HG02763 (cell line): Measurements from ENCODE around the gene FUZ.

Experiments used
- ATAC-seq: cut with Tn5 transposase; IDR thresholded peaks from one replicate; pipeline ENCODE4 v1.9.1; 2021; ENCODE audit warnings: mild to moderate bottlenecking, moderate library complexity; ENCODE audit not compliant: unreplicated experiment

FUZ gene

GRCh38 chr19:49761249-49761624, 51.9 kb downstream of the FUZ start:
- ATAC-seq = no peak

GRCh38 chr19:49758292-49758691, 54.8 kb downstream of the FUZ start:
- ATAC-seq = no peak
